Neutrophil (primary cell): ENCODE results near the gene SFTPB.

ENCODE experiments used
- H3K27ac ChIP-seq: fragments of 200-600 bp; sonication (generic); 2 replicates; pipeline ENCODE4 v1.5.1; 2016; ENCODE audit warnings: mild to moderate bottlenecking, moderate library complexity
- H3K27me3 ChIP-seq: fragments of 200-600 bp; sonication (generic); 2 replicates; pipeline ENCODE4 v1.6.0; 2016; ENCODE audit warnings: mild to moderate bottlenecking
- H3K36me3 ChIP-seq: fragments of 200-600 bp; sonication (generic); 2 replicates; pipeline ENCODE4 v1.5.1; 2017
- H3K4me1 ChIP-seq, 2 experiments: fragments of 200-600 bp in 1 of 2; sonication (generic) in 1 of 2; 1 replicate in 1 of 2; 2 replicates in 1 of 2; pipeline versions ENCODE4 v1.5.1 to v1.6.1; 2013 to 2016; ENCODE audit warnings: low read depth in 1 of 2, low read length in 1 of 2, mild to moderate bottlenecking in 1 of 2, moderate library complexity in 1 of 2; ENCODE audit not compliant: control insufficient read depth in 1 of 2, insufficient read depth in 1 of 2
- H3K4me3 ChIP-seq, 2 experiments: fragments of 200-600 bp in 1 of 2; sonication (generic) in 1 of 2; 1 replicate in 1 of 2; 2 replicates in 1 of 2; pipeline ENCODE4 v1.5.1; 2013 to 2016; ENCODE audit warnings: low read depth in 1 of 2, low read length in 1 of 2, mild to moderate bottlenecking in 1 of 2, moderate library complexity in 1 of 2
- H3K9me3 ChIP-seq: fragments of 200-600 bp; sonication (generic); 2 replicates; pipeline ENCODE4 v1.5.1; 2016
- TF ChIP-seq, protein P1 (sequence below): fragments of 200-600 bp; sonication (generic); IDR thresholded peaks from 2 replicates; pipeline ENCODE4 v1.5.1; 2016; ENCODE audit warnings: antibody characterized with exemption

Gene SFTPB

DNA sequence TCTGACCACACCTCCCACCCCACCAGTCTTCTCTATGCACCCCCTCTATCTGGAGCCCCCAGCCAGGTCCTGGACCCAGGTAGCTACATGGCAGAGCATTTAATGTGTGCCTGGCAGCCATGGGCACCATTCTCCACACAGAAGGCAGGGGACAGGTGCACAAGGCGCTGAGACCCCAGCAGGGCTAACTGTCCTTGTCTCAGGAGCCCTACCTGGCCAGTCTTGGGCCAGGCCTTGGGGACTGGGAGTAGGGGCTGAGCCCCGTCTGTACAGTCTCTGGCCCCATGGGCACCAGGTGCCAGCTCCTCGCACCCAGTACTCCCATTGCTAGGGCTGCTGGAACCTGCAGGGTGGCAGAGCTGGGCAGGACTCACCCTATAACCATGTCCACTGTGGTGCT is 29.1 kb upstream of the SFTPB start:
- Histone ChIP-seq H3K9me3 (no peaks in the 10 kb centered on the region), H3K4me3 (peak overlapping the region in 1 of 2 experiments; percentile 60), H3K4me1 (peaks cover 31 to 55% of the 10 kb centered on the region in 2 experiments), H3K27me3 (no peaks in the 10 kb centered on the region), H3K36me3 (no peaks in the 10 kb centered on the region), H3K27ac (peak overlapping the region; percentile 90)
- TF ChIP-seq, protein P1, sequence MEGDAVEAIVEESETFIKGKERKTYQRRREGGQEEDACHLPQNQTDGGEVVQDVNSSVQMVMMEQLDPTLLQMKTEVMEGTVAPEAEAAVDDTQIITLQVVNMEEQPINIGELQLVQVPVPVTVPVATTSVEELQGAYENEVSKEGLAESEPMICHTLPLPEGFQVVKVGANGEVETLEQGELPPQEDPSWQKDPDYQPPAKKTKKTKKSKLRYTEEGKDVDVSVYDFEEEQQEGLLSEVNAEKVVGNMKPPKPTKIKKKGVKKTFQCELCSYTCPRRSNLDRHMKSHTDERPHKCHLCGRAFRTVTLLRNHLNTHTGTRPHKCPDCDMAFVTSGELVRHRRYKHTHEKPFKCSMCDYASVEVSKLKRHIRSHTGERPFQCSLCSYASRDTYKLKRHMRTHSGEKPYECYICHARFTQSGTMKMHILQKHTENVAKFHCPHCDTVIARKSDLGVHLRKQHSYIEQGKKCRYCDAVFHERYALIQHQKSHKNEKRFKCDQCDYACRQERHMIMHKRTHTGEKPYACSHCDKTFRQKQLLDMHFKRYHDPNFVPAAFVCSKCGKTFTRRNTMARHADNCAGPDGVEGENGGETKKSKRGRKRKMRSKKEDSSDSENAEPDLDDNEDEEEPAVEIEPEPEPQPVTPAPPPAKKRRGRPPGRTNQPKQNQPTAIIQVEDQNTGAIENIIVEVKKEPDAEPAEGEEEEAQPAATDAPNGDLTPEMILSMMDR = no peak

DNA sequence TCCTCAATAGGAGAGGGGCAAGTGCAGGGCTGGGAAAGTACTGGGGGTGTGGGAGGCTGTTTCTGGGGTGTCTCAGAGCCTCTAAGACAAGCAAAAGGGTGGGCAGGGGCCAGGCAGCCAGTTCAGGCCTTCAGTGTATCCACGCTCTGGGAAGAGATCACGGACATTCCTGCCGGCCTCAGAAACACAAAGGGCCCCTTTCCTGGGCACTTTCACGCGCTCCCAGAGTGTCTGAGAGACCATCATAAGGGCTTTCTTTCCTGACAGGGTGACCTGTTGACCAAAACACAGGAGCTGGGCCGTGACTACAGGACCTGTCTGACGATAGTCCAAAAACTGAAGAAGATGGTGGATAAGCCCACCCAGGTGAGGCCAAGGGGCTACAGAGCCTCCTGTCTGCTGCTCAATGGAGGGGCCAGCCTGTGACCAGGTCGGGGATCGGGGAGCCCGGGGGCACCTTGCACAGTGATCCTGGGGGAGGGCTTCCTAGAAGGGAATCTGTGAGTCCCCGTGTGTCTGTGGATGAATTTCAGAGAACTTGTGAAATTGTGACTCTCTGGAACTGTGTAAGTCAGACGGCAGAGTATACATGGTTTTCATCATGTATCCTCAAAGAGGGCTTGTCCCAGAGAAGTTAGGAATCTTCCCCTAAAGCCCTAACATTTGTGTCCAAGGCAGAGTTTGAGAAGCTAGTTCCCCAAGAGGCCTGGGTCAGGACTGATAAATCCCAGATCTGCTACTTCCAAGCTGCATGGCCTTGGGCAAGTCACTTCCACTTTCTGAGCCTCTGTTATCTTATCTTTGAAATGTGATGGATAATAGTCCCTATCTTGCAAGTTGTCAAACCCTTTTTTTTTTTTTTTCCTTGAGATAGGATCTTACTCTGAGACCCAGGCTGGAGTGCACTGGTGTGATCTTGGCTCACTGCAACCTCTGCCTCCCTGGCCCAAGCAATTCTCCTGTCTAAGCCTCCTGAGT is 28.0 kb upstream of the SFTPB start:
- no peaks in the 10 kb centered on the region for H3K36me3 ChIP-seq
- no peak overlapping the region for H3K4me3 ChIP-seq
- H3K9me3 ChIP-seq = no peaks in the 10 kb centered on the region
- TF ChIP-seq, protein P1 = no peak
- no peaks in the 10 kb centered on the region for H3K27me3 ChIP-seq
- peaks cover 31 to 49% of the 10 kb centered on the region in 2 experiments for H3K4me1 ChIP-seq
- peak overlapping the region; percentile 90 for H3K27ac ChIP-seq

DNA sequence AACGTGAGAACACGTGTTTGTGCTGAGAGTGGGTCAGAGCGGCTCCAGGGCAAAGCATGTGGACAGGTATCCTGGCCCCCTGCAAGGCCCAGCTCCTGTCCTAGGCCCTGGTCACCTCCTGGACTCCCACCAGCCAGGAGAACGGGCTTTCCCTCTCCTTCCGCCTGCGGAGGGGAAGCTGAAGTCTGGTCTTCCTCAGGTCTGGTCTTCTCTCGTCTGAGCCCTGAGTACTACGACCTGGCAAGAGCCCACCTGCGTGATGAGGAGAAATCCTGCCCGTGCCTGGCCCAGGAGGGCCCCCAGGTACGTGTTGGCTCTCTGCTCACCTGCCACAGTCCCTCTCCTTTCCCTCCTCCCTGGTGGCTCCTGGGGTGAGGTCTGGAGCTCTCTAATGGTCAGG is 27.1 kb upstream of the SFTPB start:
- Histone ChIP-seq H3K27me3 (no peaks in the 10 kb centered on the region), H3K27ac (no peak overlapping the region), H3K4me3 (no peak overlapping the region), H3K4me1 (peaks cover 30 to 40% of the 10 kb centered on the region in 2 experiments), H3K9me3 (no peaks in the 10 kb centered on the region), H3K36me3 (no peaks in the 10 kb centered on the region)
- TF ChIP-seq, protein P1 = no peak

DNA sequence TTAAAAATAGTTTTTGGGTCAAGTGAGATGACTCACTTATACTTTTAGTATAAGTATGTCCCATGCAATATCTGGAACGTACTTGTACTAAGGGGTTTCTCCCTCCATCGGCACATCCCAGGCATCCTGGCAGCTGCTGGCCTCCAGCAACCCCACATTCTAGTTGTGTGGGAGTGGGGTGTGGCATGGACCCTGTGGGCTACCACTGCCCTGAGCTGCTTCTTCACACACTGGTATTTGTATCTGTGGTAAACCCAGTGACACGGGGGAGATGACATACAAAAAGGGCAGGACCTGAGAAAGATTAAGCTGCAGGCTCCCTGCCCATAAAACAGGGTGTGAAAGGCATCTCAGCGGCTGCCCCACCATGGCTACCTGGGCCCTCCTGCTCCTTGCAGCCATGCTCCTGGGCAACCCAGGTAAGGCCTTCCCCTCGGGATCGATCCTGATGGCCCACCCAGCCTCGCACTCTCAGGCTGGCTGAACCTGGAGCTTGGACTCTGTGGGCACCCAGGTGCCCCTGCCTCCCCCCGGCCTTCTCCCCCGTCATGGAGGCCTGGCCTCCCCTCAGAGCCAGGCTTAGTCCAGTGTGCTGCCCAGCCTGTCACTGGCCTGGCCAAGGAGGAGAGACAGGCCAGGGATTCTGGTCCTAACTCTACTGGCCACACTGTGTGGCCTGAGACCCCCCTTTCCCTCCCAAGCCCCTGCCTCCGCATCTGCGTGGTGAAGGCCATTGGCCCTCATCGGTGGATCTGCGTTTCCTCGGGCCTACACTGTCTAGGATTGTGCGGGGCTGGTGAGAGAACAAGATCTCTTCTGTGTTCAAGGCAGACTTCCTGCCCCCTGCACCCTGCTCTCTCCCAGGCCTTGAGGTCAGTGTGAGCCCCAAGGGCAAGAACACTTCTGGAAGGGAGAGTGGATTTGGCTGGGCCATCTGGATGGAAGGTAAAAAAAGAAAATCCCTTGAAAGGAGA is 26.3 kb upstream of the SFTPB start, which contains the start of gene GNLY:
GNLY (plus strand) TSS at position 307 of the 974 bp plus-strand sequence; CDS start at position 368, 61 bp downstream.
- no peaks in the 10 kb centered on the region for H3K27me3 ChIP-seq
- TF ChIP-seq, protein P1 = no peak
- H3K4me1 ChIP-seq = peaks cover 23 to 32% of the 10 kb centered on the region in 2 experiments
- no peaks in the 10 kb centered on the region for H3K9me3 ChIP-seq
- no peak within 1 kb of the TSS for H3K4me3 ChIP-seq
- no peaks in the 10 kb centered on the region for H3K36me3 ChIP-seq
- H3K27ac ChIP-seq = no peak within 1 kb of the TSS

DNA sequence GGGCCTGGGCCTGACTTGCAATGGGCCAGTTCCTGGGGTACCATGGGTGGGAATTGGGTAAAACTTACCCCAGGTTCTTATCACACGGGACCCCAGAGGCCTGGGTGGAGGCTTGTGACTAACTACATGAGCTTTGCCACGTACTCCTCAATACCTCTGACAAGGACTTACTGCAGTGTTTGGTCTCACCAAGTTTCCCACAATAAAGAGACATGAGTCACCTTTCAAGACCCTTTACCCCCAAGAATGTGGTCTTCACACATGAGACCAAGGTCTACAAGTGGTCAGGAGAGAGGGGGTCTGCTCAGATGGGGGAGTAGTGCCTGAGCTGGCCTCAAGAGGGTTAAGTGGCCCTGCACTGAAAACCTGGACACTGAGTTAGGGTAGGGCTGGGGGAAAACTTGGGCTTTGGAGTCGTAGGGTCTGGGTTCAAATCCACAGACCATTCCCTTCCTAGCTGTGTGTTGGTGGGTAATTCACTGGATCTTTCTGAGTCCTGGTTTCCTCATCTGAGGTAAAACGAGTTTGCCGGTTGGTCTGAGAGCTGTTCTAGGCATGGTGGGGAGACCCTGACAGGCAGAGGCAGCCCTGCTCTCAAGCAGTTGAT is 24.1 kb upstream of the SFTPB start:
- no peaks in the 10 kb centered on the region for H3K9me3 ChIP-seq
- no peak overlapping the region for H3K27ac ChIP-seq
- H3K27me3 ChIP-seq = no peaks in the 10 kb centered on the region
- H3K36me3 ChIP-seq = no peaks in the 10 kb centered on the region
- TF ChIP-seq, protein P1 = no peak
- H3K4me1 ChIP-seq = peaks cover 7 to 15% of the 10 kb centered on the region in 2 experiments
- no peak overlapping the region for H3K4me3 ChIP-seq
